ENCODE data around the gene ELF5. TPM values are rescaled to one million over a fixed set of nuclear protein-coding genes. Genes with fewer than 3 reads are reported as not detected.

Gene ELF5
- total RNA-seq, 8 experiments from 2014 or later: 0.17 to 0.57 (median 0.28) TPM; not detected in 5

DNA sequence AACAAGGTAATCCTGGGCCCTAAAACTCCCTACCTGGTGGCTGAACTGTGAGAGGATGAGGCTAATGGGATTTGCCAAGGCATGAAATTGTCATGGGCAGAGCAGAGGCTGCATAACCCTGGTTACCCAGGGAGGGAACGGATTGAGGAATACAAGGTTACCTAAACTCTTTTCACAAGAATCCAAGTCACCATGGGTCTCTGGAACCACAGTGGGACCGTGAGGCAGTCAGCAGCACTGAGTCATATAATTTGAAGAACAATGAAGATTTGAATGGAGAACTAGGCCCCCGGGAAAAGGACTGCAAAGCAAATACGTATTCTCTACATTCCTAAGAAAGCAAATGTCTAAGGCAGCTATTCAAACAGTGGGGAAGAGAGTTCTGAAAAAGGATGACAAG is 55.1 kb downstream of the ELF5 start:
- H3K4me3 ChIP-seq: no peak overlapping the region
- H3K27ac ChIP-seq: no peak overlapping the region
- in situ Hi-C loops (cut with MboI; ENCODE audit: low pct_unique_long_range_greater_than_20kb in 2 of 9, low sequenced_read_pairs in 9 of 9, unreplicated experiment in 9 of 9): no loop called here
- peak in 3 of 8 experiments; percentile 22 to 99 (median 32) for ATAC-seq (replicated peaks in 6 of 8)
- 54 to 96% (median 83%) methylated on average over 1 to 4 of the region's 4 CpGs; no CpG with 5 or more reads in 3 of the 10 experiments for WGBS, 10 experiments
- H3K4me1 ChIP-seq (replicated peaks in 1 of 2): no peaks in the 10 kb centered on the region

DNA sequence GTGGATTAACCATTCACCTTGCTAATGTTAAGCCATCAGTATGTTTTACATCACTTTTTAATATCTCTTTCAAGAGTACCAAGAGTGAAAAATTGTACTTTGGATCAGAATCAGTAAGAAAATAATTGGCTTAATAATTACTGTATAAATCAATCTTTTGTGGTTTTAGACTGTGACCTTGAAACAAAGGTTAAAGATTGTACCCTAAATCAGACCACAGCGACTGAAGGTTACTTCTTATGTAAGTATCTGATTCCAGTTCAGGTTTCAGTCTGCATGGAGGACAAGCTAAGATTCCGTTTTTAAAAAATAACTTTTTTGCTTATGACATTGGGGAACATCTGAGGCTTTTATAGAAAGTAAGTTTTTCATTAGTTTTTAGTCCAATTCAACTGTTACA is 56.0 kb downstream of the ELF5 start:
- H3K4me1 ChIP-seq (replicated peaks in 1 of 2): no peaks in the 10 kb centered on the region
- in situ Hi-C loops (cut with MboI; ENCODE audit: low pct_unique_long_range_greater_than_20kb in 2 of 9, low sequenced_read_pairs in 9 of 9, unreplicated experiment in 9 of 9): no loop called here
- WGBS, 10 experiments: 57 to 100% (median 92%) methylated on average over 1 to 2 of the region's 2 CpGs; no CpG with 5 or more reads in 1 of the 10 experiments
- ATAC-seq (replicated peaks in 6 of 8): no peak
- H3K27ac ChIP-seq: no peak overlapping the region
- H3K4me3 ChIP-seq: no peak overlapping the region

DNA sequence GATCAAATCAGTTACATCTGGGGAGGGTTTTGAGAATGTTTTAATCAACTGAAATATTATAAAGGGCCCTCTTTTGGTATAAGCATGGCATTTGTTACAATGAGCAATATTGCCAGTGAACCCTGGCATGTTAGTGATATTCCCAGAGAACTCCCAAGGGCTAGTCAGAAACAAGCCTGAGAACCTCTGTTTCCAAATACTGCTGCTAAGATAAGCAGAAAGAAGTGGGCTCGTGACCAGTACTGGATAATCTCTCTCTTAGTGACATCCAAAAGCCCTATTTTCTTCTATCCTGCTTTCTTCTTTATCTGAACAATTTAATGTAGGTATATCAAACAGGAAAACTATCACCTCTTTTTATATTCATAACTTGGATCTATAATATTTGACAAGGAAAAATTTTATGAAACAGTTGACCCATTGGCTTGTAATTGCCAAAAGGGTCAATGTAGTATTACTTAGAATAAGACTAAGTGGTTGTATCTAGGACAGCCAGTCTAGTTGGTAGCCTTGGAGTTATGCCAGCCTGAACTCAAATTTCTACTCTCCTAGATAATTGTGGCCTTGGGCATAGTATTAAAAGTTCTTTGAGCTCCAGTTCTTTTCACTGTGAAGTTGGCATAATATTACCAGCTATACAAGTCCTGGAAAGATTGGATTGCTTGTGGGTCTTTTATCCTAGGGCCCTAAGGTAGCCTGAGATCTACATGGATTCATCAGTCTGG is 59.1 kb downstream of the ELF5 start:
- in situ Hi-C loops (cut with MboI; ENCODE audit: low pct_unique_long_range_greater_than_20kb in 2 of 9, low sequenced_read_pairs in 9 of 9, unreplicated experiment in 9 of 9): no loop called here
- ATAC-seq (replicated peaks in 6 of 8): no peak
- 89 to 100% (median 94%) methylated on average over 1 of the region's 1 CpG; no CpG with 5 or more reads in 6 of the 10 experiments for WGBS, 10 experiments

DNA sequence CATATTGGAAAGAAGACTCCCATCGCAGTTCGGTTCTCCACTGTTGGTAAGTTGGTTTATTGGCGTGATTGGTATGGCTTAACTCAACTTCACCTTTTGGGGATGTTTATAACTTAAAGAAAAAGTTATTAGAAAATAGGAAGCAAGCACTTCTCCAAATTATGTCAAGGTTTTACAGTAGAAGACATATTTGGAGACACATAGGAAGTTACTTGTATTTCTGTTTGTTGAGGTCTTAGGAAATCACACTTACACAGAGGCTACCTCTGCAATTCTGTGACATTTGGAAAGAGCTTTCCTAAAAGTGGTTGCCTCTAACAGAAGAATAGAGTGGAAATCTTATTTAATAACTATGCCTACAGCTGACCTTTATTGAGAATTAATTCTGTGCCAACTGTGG is 62.5 kb downstream of the ELF5 start:
- in situ Hi-C loops (cut with MboI; ENCODE audit: low pct_unique_long_range_greater_than_20kb in 2 of 9, low sequenced_read_pairs in 9 of 9, unreplicated experiment in 9 of 9): no loop called here
- no peak for ATAC-seq (replicated peaks in 6 of 8)

More for the DNA sequence above, 59.1 kb downstream of the ELF5 start:
- Histone ChIP-seq H3K27ac (no peak overlapping the region), H3K4me3 (no peak overlapping the region), H3K4me1 (replicated peaks in 1 of 2) (no peaks in the 10 kb centered on the region)

DNA sequence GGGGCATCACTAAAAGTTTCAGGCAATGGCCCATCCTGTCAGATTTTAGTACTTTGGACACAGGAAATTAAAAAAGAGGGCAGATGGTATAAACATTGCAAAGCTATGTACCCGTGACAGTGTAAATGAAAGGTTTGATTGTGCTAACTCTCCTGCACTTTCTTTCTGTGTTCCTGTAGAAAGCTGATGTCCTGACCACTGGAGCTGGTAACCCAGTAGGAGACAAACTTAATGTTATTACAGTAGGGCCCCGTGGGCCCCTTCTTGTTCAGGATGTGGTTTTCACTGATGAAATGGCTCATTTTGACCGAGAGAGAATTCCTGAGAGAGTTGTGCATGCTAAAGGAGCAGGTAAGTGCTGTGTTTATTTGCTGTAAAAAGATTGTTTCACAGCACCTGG is 64.6 kb downstream of the ELF5 start:
- Histone ChIP-seq H3K27ac (no peak overlapping the region), H3K4me3 (no peak overlapping the region), H3K4me1 (replicated peaks in 1 of 2) (no peaks in the 10 kb centered on the region)
- in situ Hi-C loops (cut with MboI; ENCODE audit: low pct_unique_long_range_greater_than_20kb in 2 of 9, low sequenced_read_pairs in 9 of 9, unreplicated experiment in 9 of 9): no loop called here
- ATAC-seq (replicated peaks in 6 of 8): no peak
- WGBS, 10 experiments: 35 to 100% (median 67%) methylated on average over 1 to 3 of the region's 3 CpGs; no CpG with 5 or more reads in 1 of the 10 experiments

More for the DNA sequence above, 62.5 kb downstream of the ELF5 start:
- WGBS, 10 experiments: 86 to 100% (median 100%) methylated on average over 1 to 3 of the region's 3 CpGs; no CpG with 5 or more reads in 1 of the 10 experiments
- Histone ChIP-seq H3K4me3 (no peak overlapping the region), H3K4me1 (replicated peaks in 1 of 2) (no peaks in the 10 kb centered on the region), H3K27ac (no peak overlapping the region)

DNA sequence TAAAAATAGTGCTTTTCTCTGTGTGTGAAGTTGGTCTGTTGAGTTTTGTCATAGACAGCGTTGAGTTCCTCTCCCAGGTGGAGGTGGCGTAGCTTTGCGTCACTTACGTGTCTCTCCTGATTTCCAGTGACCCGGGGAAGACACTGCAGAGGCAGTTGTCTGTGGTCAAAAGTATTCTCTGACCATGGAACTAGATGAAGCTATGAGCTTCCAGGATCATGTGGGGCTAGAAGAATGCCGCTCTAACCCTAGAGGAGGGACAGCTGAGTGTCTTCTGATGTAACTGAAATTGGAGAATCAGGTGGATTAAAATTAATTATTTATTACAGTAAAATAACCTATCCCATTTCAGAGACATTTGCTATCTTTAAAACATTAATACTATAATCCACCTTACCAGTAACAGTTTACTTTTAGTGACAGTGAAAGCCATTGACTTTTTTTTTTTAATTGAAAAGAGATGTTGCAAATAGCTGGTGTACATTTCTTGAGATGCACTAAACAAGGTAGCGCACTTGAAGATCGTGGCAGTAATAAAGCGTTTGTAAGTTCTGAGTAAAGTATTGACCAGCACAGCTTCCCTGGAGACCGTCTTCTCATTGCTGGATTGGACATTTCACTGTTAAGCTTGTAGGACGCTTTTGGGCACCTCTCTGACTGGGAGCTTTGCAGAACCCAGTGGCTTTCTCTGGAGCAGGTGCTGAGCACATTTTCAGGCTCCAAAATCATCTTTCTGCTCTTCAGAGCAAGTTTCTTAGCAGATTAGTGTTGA is 65.2 kb downstream of the ELF5 start:
- Histone ChIP-seq H3K4me3 (no peak overlapping the region), H3K27ac (no peak overlapping the region), H3K4me1 (replicated peaks in 1 of 2) (no peaks in the 10 kb centered on the region)
- ATAC-seq (replicated peaks in 6 of 8): no peak
- in situ Hi-C loops (cut with MboI; ENCODE audit: low pct_unique_long_range_greater_than_20kb in 2 of 9, low sequenced_read_pairs in 9 of 9, unreplicated experiment in 9 of 9): no loop called here
- 77 to 100% (median 92%) methylated on average over 3 to 9 of the region's 11 CpGs for WGBS, 10 experiments

DNA sequence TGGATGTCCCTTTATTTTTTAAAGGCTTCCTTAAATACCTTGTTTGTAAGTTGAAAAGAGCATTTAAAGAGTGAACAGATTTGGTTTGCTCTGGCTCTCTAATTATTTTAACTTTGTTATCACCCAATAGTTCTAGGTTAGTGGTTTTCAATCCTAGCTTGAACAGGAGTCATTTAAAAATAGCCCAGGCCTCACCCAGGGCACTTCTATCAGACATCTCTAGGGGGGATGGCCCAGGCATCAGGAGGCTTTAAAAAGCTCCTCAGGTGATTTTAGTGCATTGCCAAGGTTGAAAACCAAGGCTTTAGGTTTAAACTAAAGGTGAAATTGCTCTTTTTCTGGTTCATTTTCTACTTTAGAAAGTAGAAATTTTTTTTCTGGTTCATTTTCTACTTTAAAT is 66.5 kb downstream of the ELF5 start:
- H3K27ac ChIP-seq: no peak overlapping the region
- no peak overlapping the region for H3K4me3 ChIP-seq
- H3K4me1 ChIP-seq (replicated peaks in 1 of 2): no peaks in the 10 kb centered on the region
- in situ Hi-C loops (cut with MboI; ENCODE audit: low pct_unique_long_range_greater_than_20kb in 2 of 9, low sequenced_read_pairs in 9 of 9, unreplicated experiment in 9 of 9): no loop called here
- no peak for ATAC-seq (replicated peaks in 6 of 8)

DNA sequence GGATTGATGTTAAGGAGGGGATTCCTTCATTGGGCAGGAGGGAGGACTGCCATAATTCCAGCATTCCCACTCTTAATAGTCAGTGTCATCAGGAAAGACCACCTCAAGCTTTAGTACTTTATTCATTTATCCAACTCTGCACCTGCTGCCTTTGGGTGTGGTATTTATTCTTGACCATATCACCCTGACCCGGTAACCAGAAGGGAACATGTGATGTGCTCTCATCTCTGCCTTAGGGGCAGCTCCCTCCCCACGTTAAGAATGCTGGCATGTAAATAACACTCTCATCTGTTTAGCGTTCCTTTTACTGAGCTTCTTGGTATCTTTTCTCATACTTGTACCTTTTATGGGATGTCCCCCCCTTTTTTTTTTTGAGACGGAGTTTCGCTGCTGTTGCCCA is 67.2 kb downstream of the ELF5 start:
- Histone ChIP-seq H3K4me1 (replicated peaks in 1 of 2) (no peaks in the 10 kb centered on the region), H3K4me3 (no peak overlapping the region), H3K27ac (no peak overlapping the region)
- in situ Hi-C loops (cut with MboI; ENCODE audit: low pct_unique_long_range_greater_than_20kb in 2 of 9, low sequenced_read_pairs in 9 of 9, unreplicated experiment in 9 of 9): no loop called here
- no peak for ATAC-seq (replicated peaks in 6 of 8)
- 30 to 100% (median 68%) methylated on average over 1 to 5 of the region's 5 CpGs; no CpG with 5 or more reads in 3 of the 10 experiments for WGBS, 10 experiments

DNA sequence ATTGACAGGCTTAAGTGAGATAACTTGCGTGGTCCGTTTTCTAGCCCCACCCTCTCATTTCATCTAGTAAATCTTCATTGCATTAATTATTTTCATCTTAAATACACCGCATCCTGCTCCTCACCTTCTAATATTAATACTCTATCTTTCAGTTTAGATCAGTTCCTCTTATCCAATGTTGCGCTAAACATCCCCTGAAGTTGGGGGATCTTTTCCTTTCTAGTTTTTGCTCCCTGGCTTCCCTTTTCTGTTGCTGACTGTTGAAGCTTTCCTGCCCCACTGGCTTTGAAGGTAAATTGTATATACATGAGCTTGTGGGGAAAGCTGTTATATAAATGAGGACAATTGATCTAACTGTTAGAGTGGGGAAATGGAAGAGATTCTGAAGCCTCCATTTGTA is 67.6 kb downstream of the ELF5 start:
- Histone ChIP-seq H3K27ac (no peak overlapping the region), H3K4me1 (replicated peaks in 1 of 2) (no peaks in the 10 kb centered on the region), H3K4me3 (no peak overlapping the region)
- in situ Hi-C loops (cut with MboI; ENCODE audit: low pct_unique_long_range_greater_than_20kb in 2 of 9, low sequenced_read_pairs in 9 of 9, unreplicated experiment in 9 of 9): no loop called here
- WGBS, 10 experiments: 67 to 98% (median 79%) methylated on average over 3 to 4 of the region's 4 CpGs
- no peak for ATAC-seq (replicated peaks in 6 of 8)

DNA sequence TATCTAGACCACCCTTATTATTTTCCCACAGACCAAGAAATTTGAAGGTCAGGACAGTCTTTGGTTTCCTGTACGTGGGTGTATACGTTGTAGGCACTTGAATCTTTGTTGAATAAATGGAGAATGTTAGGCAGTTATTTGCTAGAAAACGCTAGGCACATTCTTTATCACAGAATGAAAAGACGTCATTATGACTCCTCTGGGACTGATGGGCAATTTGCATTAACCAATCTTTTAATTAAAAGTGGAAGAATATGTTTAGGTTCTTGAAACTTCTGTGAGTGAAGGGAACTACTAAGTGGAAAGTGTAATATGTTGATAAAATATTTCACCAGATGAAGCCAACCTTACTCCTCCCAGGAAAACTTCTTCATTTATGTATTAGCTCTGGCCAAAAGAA is 69.2 kb downstream of the ELF5 start:
- Histone ChIP-seq H3K4me3 (no peak overlapping the region), H3K4me1 (replicated peaks in 1 of 2) (peaks cover 0 to 7% of the 10 kb centered on the region in 2 donors), H3K27ac (no peak overlapping the region)
- in situ Hi-C loops (cut with MboI; ENCODE audit: low pct_unique_long_range_greater_than_20kb in 2 of 9, low sequenced_read_pairs in 9 of 9, unreplicated experiment in 9 of 9): no loop called here
- ATAC-seq (replicated peaks in 6 of 8): no peak
- WGBS, 10 experiments: 60 to 100% (median 82%) methylated on average over 1 to 4 of the region's 4 CpGs; no CpG with 5 or more reads in 1 of the 10 experiments

DNA sequence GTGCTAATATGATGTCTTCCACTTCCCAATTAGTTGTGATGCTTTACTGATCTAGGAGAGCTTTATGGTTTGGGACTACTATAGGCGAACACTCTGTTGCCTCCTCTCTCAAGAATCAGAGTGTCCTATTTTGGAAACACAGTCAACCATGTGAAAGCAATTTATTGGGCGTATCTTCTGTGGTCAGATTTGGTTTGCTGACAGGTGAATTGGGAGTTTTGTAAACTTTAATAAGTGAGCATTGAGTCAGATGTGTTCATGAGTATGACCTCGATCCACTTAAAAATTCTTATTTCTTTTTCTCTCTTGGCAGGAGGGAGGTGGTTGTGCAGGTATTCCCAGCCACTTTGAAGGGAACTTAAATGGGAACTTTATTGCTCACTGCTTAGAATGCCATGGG is 70.5 kb downstream of the ELF5 start:
- 74 to 100% (median 92%) methylated on average over 1 to 3 of the region's 3 CpGs for WGBS, 10 experiments
- in situ Hi-C loops (cut with MboI; ENCODE audit: low pct_unique_long_range_greater_than_20kb in 2 of 9, low sequenced_read_pairs in 9 of 9, unreplicated experiment in 9 of 9): no loop called here
- H3K4me1 ChIP-seq (replicated peaks in 1 of 2): peaks cover 0 to 7% of the 10 kb centered on the region in 2 donors
- no peak overlapping the region for H3K27ac ChIP-seq
- no peak overlapping the region for H3K4me3 ChIP-seq
- ATAC-seq (replicated peaks in 6 of 8): no peak

DNA sequence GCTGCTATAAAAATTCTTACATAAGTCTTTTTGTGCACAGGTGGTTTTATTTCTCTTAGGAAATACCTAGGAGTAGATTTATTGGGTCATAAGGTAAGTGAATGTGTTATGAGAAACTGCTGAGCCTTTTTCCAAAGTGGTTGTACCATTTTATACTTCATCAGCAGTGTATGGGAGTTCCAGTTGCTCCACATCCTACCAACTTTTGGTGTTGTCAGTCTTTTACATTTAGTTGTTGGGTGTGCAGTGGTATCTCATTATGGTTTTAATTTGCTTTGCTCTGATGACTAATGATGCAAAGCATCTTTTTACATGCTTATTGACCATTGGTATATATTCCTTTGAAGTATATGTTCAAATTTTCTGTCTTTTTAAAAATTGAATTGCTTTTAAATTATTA is 71.8 kb downstream of the ELF5 start:
- Histone ChIP-seq H3K27ac (no peak overlapping the region), H3K4me3 (no peak overlapping the region), H3K4me1 (replicated peaks in 1 of 2) (peaks cover 0 to 10% of the 10 kb centered on the region in 2 donors)
- in situ Hi-C loops (cut with MboI; ENCODE audit: low pct_unique_long_range_greater_than_20kb in 2 of 9, low sequenced_read_pairs in 9 of 9, unreplicated experiment in 9 of 9): no loop called here
- no peak for ATAC-seq (replicated peaks in 6 of 8)

DNA sequence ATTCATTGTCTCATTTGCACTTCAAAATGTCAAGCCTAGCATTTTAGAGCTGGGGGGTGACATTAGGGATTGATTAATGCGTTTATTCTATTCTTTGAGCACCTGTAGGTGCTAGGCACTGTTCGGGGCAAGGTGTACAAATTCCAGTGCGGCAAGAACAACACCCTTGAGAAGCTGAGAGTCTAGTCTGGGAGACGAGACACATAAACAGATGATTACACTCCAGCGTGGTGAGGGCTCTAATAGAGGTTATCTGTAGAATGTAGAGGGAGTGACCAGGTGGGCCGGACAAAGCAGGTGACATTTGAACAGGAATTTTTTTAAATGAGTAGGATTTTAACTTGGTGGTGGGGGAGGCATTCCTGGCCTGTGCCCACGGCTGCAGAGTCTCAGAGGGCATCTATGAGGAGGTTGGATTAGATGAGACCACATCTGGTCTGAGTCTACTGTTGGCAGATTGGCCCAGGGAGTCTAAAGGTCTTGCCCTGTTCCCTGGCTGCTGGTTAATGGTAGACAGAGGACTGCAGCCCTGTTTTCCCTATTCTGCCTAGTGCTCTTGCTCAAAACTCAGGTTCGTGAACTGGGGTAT is 73.9 kb downstream of the ELF5 start:
- H3K4me1 ChIP-seq (replicated peaks in 1 of 2): peaks cover 0 to 10% of the 10 kb centered on the region in 2 donors
- H3K27ac ChIP-seq: no peak overlapping the region
- H3K4me3 ChIP-seq: peak overlapping the region; percentile 51 to 97 (median 71)

More for the DNA sequence above, 73.9 kb downstream of the ELF5 start:
- WGBS, 10 experiments: 15 to 78% (median 55%) methylated on average over 1 to 8 of the region's 8 CpGs; no CpG with 5 or more reads in 2 of the 10 experiments
- no peak for ATAC-seq (replicated peaks in 6 of 8)
- in situ Hi-C loops (cut with MboI; ENCODE audit: low pct_unique_long_range_greater_than_20kb in 2 of 9, low sequenced_read_pairs in 9 of 9, unreplicated experiment in 9 of 9): no loop called here

All from motor neuron (in vitro differentiated cells).